HG03442 (cell line): ENCODE measurements around the gene CST3.
"Not testable (repeated sequence)": the region's sequence is repeated elsewhere in the genome, so short reads cannot be mapped to it uniquely, and the experiment has no call there.

Experiments used
- ATAC-seq: cut with Tn5 transposase; IDR thresholded peaks from one replicate; pipeline ENCODE4 v1.9.1; 2021; ENCODE audit warnings: mild to moderate bottlenecking, moderate library complexity; ENCODE audit not compliant: unreplicated experiment

Gene CST3

GRCh38 chr20:23629542-23630391 lies 8.0 kb downstream of the CST3 start:
- ATAC-seq: no peak

DNA sequence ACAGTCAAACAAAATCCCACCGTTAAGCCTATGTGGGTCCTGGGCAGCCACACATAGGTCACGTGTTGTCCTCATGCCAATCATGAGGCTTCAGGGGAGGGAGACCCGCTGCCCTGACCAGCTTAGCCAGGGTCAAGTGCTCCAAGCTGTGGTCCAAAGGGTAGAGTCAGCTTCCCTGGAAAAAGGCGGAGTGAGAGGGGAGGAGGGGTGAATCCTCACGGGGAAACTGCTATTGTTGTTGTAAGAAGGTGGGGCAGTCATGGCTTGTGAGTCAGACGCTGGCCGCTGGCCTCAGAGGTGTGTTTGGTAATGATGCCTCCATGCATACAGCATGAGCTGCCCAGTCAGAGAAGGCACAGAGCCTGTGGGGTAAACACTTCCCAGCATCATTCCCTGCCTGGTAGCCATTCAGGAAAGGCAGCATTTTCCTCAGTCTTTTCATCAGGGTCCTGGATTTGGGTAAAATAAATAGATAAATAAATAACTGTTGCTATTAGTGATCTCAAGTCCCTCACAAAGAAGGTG lies 8.7 kb downstream of the CST3 start:
- ATAC-seq: no peak

DNA sequence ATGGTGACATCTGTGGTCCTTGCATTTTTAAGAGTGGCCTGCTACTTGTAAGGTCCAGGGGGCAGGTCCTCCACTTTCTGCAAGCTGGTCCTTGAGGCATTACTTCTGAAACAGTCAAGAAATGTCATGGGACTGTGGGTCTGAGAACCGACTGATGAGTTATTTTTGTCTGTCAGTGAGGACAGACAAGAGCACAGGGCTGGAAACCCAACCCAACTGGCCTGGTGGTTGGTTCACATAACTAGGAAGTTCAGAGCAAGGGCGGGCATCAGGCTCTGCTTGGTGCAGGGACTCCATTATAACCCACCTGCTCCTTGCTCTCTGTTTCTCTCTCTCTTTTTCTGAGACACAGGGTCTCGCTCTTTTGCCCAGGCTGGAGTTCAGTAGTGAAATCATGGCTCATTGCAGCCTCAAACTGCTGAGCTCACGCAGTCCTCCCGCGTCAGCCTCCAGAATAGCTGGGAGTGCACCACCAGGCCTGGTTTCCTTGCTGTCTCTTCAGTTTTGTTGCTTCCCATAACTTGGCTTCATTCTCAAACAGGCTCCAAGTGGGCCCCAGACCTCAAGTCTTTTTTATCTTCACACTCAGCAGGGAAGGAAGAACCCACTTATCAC lies 9.2 kb downstream of the CST3 start:
- no peak for ATAC-seq

DNA sequence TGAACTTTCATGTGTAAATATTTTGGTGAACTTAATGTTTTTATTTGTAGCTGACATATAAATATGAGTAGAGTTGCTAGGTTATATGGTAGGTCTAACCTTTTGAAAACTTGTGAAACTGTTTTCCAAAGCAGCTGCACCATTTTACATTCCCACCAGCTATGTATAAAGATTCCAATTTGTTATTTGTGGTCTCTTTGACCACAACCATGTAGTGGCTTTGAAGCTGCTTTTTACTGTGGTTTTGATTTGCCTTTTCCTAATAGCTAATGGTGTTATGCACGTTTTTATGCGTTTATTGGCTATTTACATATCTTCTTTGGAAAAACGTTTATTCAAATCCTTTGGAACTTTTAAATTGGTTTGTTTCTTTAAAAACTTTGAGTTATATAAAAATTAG lies 10.3 kb downstream of the CST3 start:
- ATAC-seq: no peak

DNA sequence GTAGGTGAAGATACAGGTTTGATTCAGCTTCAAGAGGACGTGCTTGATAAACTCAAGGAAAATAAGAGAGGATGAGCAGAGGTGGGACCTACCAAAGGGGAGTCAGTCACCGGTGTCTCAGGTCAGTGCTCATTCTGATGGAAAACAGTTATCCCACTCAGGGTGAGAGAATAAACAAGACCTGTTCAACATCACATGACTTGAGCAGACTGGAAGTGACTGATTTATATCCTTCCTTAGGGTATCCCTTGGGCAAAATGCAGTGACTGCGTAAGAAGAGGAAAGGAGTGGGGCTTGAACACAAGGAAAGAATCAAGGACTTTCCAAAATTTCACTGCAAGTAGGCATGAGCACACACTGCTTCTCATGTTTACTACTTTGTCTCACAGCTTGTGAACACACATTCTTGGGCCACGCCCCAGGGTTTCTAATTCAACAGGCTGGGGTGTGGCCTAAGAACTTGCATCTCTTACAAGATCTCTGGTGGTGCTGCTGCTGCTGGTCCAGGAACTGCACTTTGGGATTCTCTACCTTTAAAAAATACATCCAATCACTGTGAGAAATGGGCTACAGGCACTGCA lies 11.6 kb downstream of the CST3 start:
- no peak for ATAC-seq

- no peak for ATAC-seq
Measured at GRCh38 chr20:23625236-23625964, 12.4 kb downstream of the CST3 start.

GRCh38 chr20:23624324-23624691 lies 13.4 kb downstream of the CST3 start:
- ATAC-seq: no peak

GRCh38 chr20:23623666-23624323 lies 14.0 kb downstream of the CST3 start:
- ATAC-seq: no peak

DNA sequence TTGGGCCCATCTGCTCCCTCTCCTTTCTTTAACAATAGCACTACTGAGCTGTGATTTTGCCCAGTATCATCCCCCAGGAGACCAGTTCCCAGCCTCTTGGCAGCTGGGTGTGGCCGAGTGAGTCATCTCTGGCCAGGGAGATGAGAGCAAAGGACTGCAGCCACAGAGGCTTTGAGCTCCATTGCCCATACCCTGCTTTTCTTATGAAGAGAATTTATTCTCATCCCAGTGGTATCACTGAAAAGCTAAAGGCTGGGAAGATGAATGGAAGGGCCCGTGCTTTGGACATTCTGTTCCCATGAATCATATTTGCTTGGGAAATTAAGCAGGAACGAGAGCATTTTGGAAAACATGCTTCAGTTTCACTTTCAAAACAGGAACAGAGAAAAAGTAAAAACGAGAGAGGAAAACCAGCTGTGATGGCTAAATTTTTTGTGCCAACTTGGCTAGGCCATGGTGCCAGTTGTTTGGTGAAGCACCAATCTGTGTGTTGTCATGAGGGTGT lies 14.9 kb downstream of the CST3 start:
- peak; percentile 75 for ATAC-seq

DNA sequence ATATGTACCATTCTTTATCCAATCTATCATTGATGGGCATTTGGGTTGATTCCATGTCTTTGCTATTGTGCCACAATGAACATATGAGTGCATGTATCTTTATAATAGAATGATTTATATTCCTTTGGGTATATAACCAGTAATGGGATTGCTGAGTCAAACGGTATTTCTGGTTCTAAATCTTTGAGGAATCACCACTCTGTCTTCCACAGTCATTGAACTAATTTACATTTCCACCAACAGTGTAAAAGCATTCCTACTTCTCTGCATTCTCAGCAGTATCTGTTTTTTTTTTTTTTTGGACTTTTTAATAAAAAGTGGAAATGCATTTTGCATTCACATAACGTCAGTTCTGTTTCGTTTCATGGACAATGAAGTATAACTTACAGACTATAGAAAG lies 15.4 kb downstream of the CST3 start:
- ATAC-seq: not testable (repeated sequence)

DNA sequence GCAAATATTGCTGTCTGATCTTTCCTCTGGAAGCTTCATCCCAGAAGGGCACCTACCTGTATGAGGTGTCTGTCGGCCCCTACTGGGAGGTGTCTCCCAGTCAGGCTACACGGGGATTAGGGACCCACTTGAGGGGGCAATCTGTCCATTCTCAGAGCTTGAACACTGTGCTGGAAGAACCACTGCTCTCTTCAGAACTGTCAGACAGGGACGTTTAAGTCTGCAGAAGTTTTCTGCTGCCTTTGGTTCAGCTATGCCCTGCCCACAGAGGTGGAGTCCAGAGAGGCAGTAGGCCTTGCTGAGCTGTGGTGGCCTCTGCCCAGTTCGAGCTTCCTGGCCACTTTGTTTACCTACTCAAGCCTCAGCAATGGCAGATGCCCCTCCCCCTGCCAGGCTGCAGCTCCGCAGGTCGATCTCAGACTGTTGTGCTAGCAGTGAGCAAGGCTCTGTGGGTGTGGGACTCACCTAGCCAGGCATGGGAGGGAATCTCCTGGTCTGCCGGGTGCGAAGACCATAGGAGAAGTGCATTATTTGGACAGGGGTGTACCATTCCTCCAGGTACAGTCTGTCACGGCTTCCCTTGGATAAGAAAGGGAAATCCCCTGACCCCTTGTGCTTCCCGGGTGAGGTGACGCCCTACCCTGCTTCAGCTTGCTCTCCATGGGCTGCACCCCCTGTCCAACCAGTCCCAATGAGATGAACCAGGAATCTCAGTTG lies 16.9 kb downstream of the CST3 start:
- not testable (repeated sequence) for ATAC-seq

DNA sequence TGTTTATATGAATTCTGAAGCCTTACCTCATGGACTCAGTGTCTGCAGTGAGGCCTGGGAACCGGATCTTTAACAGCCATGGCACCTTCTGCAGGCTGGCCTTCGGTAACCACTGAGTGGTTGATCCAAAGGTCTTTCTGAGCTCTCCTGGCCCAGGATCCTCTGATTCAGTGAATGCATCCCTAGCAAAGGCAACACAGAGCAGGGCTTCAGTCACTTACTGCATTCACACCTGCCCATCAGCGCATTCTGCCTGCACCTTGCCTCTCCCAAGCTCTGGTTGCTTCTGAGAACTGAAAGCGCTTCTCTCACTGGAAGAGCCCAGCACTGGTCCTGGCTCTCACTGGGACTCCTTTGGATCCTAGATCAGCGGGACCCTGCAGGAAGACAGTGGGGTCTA lies 23.6 kb downstream of the CST3 start:
- ATAC-seq: no peak

DNA sequence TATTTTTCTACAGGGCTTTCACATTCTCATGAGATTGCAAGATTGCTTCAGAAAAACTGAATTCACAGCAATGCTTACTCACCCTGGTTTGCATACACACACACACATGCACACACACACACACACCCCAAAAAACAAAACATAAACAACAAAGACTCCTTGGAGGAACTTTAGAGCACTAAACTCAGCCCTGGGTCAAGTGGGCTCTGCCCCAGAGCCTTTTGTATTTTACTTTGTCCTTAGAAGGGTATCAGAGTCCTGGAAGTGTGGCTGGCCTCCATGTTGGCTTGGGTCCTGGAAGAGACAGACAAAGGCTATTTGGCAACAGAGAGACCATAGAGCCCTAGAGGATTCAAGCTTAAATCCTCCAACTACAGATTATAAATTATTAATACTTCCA lies 24.1 kb downstream of the CST3 start:
- ATAC-seq: no peak

DNA sequence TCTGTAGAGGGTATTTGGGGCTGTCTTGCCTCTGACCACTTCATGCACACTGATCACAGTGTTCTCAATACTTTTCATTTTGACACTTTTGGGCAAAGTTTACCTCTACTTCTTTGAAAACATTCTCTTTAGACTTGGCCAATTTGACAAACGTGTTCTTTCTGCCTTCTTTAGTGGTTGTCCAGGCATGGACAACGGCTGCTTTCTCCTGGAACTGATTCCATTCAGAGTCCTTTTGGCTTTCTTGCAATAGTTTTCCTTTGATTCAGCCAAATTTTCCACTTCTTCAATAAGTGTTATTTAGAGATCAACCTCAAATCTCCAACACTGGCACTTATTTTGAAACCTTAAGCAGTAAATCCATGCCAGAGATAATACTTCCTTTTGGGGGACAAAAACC lies 25.4 kb downstream of the CST3 start:
- ATAC-seq: no peak

DNA sequence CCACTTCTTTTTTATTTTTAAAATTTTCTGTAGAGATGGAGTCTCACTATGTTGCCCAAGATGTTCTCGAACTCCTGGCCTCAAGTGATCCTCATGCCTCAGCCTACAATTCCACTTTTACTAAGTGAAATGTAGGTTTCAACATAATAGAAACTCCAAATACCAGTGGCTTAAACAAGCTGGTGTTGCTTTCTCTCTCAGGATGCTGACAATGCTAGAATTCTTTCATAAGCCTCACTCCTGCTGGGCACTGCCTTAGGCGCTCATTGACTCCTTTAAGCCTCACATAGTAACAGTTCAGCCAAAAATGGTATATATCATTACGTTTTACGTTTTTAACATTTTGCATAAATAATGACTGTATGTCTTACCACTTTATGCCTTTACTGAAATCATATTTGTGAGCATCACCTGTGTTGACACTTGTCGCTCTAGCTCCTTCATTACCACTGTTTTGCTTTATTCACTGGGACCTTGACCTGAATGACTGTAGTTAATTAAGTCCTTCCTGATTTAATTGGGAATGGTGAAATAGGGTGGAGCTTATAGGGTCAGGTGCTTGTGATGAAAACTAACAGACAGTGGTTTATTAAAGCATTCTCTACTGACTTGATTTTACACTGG lies 28.2 kb downstream of the CST3 start:
- ATAC-seq: no peak

DNA sequence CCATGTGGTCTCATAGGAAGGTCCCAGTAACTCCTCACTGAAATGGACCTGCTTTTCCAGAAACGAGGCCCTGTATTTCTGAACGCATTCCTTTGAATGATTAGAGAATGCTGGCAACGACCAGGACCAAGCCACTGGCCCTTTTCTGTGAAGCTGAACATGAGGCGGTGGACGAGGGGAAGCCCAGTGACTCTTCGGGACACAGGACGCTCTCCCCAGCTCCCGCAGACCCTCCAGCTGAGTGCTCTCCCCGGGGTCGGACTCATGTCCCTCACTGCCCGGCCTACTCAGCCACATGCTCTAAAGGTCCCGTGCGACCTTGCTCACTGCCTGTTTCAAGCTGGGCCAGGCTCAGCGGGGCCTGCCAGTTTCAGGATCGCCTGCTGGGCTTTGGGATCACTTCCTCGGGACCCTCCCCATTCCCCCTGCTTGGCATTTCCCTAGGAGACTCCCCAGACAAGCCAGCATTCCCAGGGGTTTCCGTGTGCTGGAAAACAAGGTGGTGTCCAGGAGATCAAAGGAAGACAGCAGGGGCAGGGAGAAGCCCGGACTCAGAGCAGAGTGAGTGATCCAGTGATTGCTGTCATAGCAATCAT lies 29.4 kb downstream of the CST3 start:
- ATAC-seq: no peak

GRCh38 chr20:23607497-23608245 lies 30.1 kb downstream of the CST3 start:
- ATAC-seq: no peak

DNA sequence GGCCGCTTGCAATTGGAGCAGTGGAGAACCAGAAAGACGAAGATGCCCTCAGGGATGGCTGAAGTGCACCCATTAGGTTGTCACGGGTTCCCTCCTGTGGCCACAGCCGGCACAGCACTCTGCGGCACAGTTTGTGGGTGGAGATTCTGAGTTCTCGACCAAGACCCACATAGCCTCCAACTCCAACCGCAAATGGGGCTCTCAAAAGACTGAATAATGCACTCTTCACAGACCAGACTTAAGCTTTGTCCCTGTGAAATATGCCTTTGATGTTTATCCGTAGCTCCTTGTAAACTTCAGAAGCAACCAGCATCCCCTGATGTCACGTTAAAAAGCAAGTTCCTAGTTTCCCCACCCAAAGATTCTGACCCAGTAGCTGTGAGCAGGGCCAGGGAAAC lies 31.1 kb downstream of the CST3 start:
- peak; percentile 90 for ATAC-seq
